ENCODE measurements around the gene KCND2. TPM values are rescaled to one million over a fixed set of nuclear protein-coding genes. Genes with fewer than 3 reads are reported as not detected.

KCND2 gene
- polyA plus RNA-seq, 1 of the 3 experiments (the other 2 are of a cell fraction): not detected

- TF ChIP-seq EZH2phosphoT487 (IDR thresholded peaks at IDR 0.05; ENCODE audit: borderline replicate concordance, low read depth): no peak
- TF ChIP-seq JUND (IDR thresholded peaks at IDR 0.05): no peak
- no peak for TF ChIP-seq MAX (IDR thresholded peaks at IDR 0.05; ENCODE audit: low read depth)
- no peak for TF ChIP-seq SIN3A (IDR thresholded peaks at IDR 0.05; ENCODE audit: borderline replicate concordance, low read depth, low read length)
- TF ChIP-seq FOSL2 (IDR thresholded peaks at IDR 0.05; ENCODE audit: borderline replicate concordance, low read depth): no peak
- TF ChIP-seq ELF1 (IDR thresholded peaks at IDR 0.05): no peak
- TF ChIP-seq GATA2 (CRISPR knock-in tag; IDR thresholded peaks at IDR 0.05): no peak
These were observed 7.8 kb downstream of the KCND2 start (continued) for GRCh38 chr7:120280743-120281142.

- H3K27ac ChIP-seq (ENCODE audit: low read depth in 2 of 2, low read length in 1 of 2): no peak overlapping the region
- no peaks in the 10 kb centered on the region for H3K9me2 ChIP-seq
- H3F3A ChIP-seq (replicated peaks; ENCODE audit: insufficient read depth): no peaks in the 10 kb centered on the region
- H3K4me3 ChIP-seq (ENCODE audit: low read depth in 2 of 2, low read length in 1 of 2): no peak overlapping the region
- no peaks in the 10 kb centered on the region for H4K20me1 ChIP-seq (ENCODE audit: insufficient read depth)
- POLR2A ChIA-PET: no interaction called here
- no peaks in the 10 kb centered on the region for H3K79me2 ChIP-seq (ENCODE audit: insufficient read depth)
- no peaks in the 10 kb centered on the region for H3K9me3 ChIP-seq
- H3K4me2 ChIP-seq: no peak overlapping the region
- no peak for TF ChIP-seq YY1 (IDR thresholded peaks at IDR 0.05; ENCODE audit: low read depth)
- TF ChIP-seq EZH2phosphoT487 (IDR thresholded peaks at IDR 0.05; ENCODE audit: borderline replicate concordance, low read depth): no peak
- TF ChIP-seq JUND (IDR thresholded peaks at IDR 0.05): no peak
- no peak for TF ChIP-seq CHD2 (IDR thresholded peaks at IDR 0.05; ENCODE audit: low read length, partially characterized antibody)
- no peak for TF ChIP-seq FOXM1 (IDR thresholded peaks at IDR 0.05; ENCODE audit: low read depth)
- no peak for TF ChIP-seq MEF2A (IDR thresholded peaks at IDR 0.05; ENCODE audit: borderline replicate concordance, low read depth)
- TF ChIP-seq CTCF (IDR thresholded peaks at IDR 0.05): no peak
- TF ChIP-seq FOSL2 (IDR thresholded peaks at IDR 0.05; ENCODE audit: borderline replicate concordance, low read depth): no peak
- no peak for TF ChIP-seq REST (IDR thresholded peaks at IDR 0.05; ENCODE audit: low read depth, low read length)
- TF ChIP-seq SMC3 (IDR thresholded peaks at IDR 0.05; ENCODE audit: low read depth, low read length): no peak
- no peak for TF ChIP-seq FOXJ3 (CRISPR knock-in tag; IDR thresholded peaks at IDR 0.05)
- no peak for TF ChIP-seq MAX (IDR thresholded peaks at IDR 0.05; ENCODE audit: low read depth)
- TF ChIP-seq TEAD4 (IDR thresholded peaks at IDR 0.05; ENCODE audit: borderline replicate concordance, insufficient read depth): no peak
- no peak for TF ChIP-seq MXI1 (IDR thresholded peaks at IDR 0.05; ENCODE audit: low read depth, low read length)
- no peak for TF ChIP-seq TAF1 (IDR thresholded peaks at IDR 0.05; ENCODE audit: borderline replicate concordance, low read depth, low read length)
- no peak for TF ChIP-seq RFX5 (IDR thresholded peaks at IDR 0.05; ENCODE audit: low read length)
- no peak overlapping the region for H2AFZ ChIP-seq (ENCODE audit: low read depth)
- no peaks in the 10 kb centered on the region for H3K4me1 ChIP-seq (ENCODE audit: control insufficient read depth in 1 of 2, insufficient read depth in 2 of 2, low read depth in 1 of 2, low read length in 1 of 2)
- CTCF ChIA-PET: no interaction called here
- no peak for DNase-seq
- no peaks in the 10 kb centered on the region for H3K27me3 ChIP-seq (ENCODE audit: insufficient read depth)
- H3K36me3 ChIP-seq (replicated peaks in 1 of 2; ENCODE audit: control insufficient read depth in 1 of 2, insufficient read depth in 2 of 2, low read length in 1 of 2): no peaks in the 10 kb centered on the region
- H3K9ac ChIP-seq: no peak overlapping the region
These were observed 20.1 kb downstream of the KCND2 start for GRCh38 chr7:120293027-120293426.
